ENCODE measurements around the gene ZFYVE21.
A peak's percentile ranks its signal among the peaks of the same experiment; 100 is the strongest.

Gene ZFYVE21
- total RNA-seq: 4.8 to 8.5 (median 5.2) reads per million in 3 donors

GRCh38 chr14:103715052-103716000 lies at the start of gene ZFYVE21, which contains the start of gene XRCC3:
ZFYVE21 (plus strand) TSS chr14:103715810; CDS start chr14:103715842, 32 bp downstream.
XRCC3 (minus strand) TSS chr14:103715451; CDS start chr14:103711087, 4,364 bp downstream.
- peak within 1 kb of the TSS; percentile 66 for H3K4me3 ChIP-seq (ENCODE audit: insufficient read depth, low read depth, low read length, poor library complexity, severe bottlenecking)
- H3K27ac ChIP-seq (ENCODE audit: insufficient read depth, low read length, poor library complexity, severe bottlenecking): peak within 1 kb of the TSS; percentile 37
- H3K4me1 ChIP-seq (ENCODE audit: control insufficient read depth, insufficient read depth, low read length, poor library complexity, severe bottlenecking): peaks cover 9% of the 10 kb centered on the region
- H3K36me3 ChIP-seq (ENCODE audit: control insufficient read depth, insufficient read depth, low read length): no peaks in the 10 kb centered on the region
- H3K27me3 ChIP-seq (replicated peaks; ENCODE audit: control insufficient read depth, insufficient read depth, low read length, poor library complexity, severe bottlenecking): no peaks in the 10 kb centered on the region
- H3K9me3 ChIP-seq (ENCODE audit: control insufficient read depth, low read length): no peaks in the 10 kb centered on the region
- DNase-seq: peak; percentile 99

GRCh38 chr14:103667671-103668070 lies 47.9 kb upstream of the ZFYVE21 start:
- Histone ChIP-seq H3K27ac (ENCODE audit: insufficient read depth, low read length, poor library complexity, severe bottlenecking) (no peak overlapping the region), H3K27me3 (replicated peaks; ENCODE audit: control insufficient read depth, insufficient read depth, low read length, poor library complexity, severe bottlenecking) (no peaks in the 10 kb centered on the region), H3K9me3 (ENCODE audit: control insufficient read depth, low read length) (no peaks in the 10 kb centered on the region), H3K36me3 (ENCODE audit: control insufficient read depth, insufficient read depth, low read length) (peaks cover 62% of the 10 kb centered on the region), H3K4me1 (ENCODE audit: control insufficient read depth, insufficient read depth, low read length, poor library complexity, severe bottlenecking) (no peaks in the 10 kb centered on the region), H3K4me3 (ENCODE audit: insufficient read depth, low read depth, low read length, poor library complexity, severe bottlenecking) (no peak overlapping the region)
- DNase-seq: no peak

- no peaks in the 10 kb centered on the region for H3K27me3 ChIP-seq (replicated peaks; ENCODE audit: control insufficient read depth, insufficient read depth, low read length, poor library complexity, severe bottlenecking)
- no peak overlapping the region for H3K4me3 ChIP-seq (ENCODE audit: insufficient read depth, low read depth, low read length, poor library complexity, severe bottlenecking)
- H3K9me3 ChIP-seq (ENCODE audit: control insufficient read depth, low read length): no peaks in the 10 kb centered on the region
- H3K27ac ChIP-seq (ENCODE audit: insufficient read depth, low read length, poor library complexity, severe bottlenecking): no peak overlapping the region
- no peaks in the 10 kb centered on the region for H3K4me1 ChIP-seq (ENCODE audit: control insufficient read depth, insufficient read depth, low read length, poor library complexity, severe bottlenecking)
- H3K36me3 ChIP-seq (ENCODE audit: control insufficient read depth, insufficient read depth, low read length): peaks cover 65% of the 10 kb centered on the region
- no peak for DNase-seq
These were observed 47.5 kb upstream of the ZFYVE21 start for GRCh38 chr14:103668117-103668516.

GRCh38 chr14:103669370-103669769 lies 46.2 kb upstream of the ZFYVE21 start:
- Histone ChIP-seq H3K9me3 (ENCODE audit: control insufficient read depth, low read length) (no peaks in the 10 kb centered on the region), H3K4me1 (ENCODE audit: control insufficient read depth, insufficient read depth, low read length, poor library complexity, severe bottlenecking) (no peaks in the 10 kb centered on the region), H3K27me3 (replicated peaks; ENCODE audit: control insufficient read depth, insufficient read depth, low read length, poor library complexity, severe bottlenecking) (no peaks in the 10 kb centered on the region), H3K27ac (ENCODE audit: insufficient read depth, low read length, poor library complexity, severe bottlenecking) (no peak overlapping the region), H3K4me3 (ENCODE audit: insufficient read depth, low read depth, low read length, poor library complexity, severe bottlenecking) (no peak overlapping the region), H3K36me3 (ENCODE audit: control insufficient read depth, insufficient read depth, low read length) (peaks cover 70% of the 10 kb centered on the region)
- DNase-seq: no peak

DNA sequence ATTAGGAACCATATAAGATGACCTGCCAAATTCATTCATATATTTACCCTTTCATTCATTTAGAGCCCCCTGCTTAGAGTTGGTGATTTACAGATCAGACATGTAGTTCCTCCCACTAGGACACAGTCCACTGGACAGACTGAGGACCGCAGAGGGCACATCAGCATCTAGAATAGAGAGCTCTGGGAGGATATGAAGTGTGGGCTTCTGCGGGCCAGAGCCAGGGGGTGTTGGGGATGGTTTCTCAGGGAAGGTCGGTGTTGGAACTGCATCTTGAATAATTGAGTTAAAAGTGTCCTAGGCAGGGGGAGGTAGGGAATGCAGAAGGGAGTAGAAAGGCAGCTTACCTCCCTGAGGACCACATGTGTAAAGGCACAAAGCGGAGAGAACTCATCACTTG lies 43.7 kb upstream of the ZFYVE21 start:
- peaks cover 84% of the 10 kb centered on the region for H3K36me3 ChIP-seq (ENCODE audit: control insufficient read depth, insufficient read depth, low read length)
- H3K4me3 ChIP-seq (ENCODE audit: insufficient read depth, low read depth, low read length, poor library complexity, severe bottlenecking): no peak overlapping the region
- DNase-seq: no peak
- H3K27ac ChIP-seq (ENCODE audit: insufficient read depth, low read length, poor library complexity, severe bottlenecking): no peak overlapping the region
- H3K27me3 ChIP-seq (replicated peaks; ENCODE audit: control insufficient read depth, insufficient read depth, low read length, poor library complexity, severe bottlenecking): no peaks in the 10 kb centered on the region
- no peaks in the 10 kb centered on the region for H3K9me3 ChIP-seq (ENCODE audit: control insufficient read depth, low read length)
- H3K4me1 ChIP-seq (ENCODE audit: control insufficient read depth, insufficient read depth, low read length, poor library complexity, severe bottlenecking): no peaks in the 10 kb centered on the region

DNA sequence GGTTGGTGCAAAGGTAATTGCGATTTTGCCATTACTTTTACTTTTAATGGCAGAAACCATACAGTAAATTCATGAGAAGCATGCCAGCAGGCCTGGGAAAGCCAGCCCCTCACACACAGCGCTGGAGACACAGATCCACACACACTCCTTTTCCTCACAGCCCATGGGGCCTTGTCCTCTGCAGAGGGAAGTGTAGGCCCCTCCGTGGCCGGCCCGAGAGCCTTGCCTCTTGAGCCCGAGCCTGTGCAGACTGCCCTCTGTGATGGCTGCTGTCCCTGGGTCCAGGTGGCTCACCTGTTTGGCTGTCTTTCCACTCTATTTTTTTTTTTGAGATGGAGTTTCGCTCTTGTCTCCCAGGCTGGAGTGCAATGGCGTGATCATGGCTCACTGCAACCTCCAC lies 39.7 kb upstream of the ZFYVE21 start:
- Histone ChIP-seq H3K9me3 (ENCODE audit: control insufficient read depth, low read length) (no peaks in the 10 kb centered on the region), H3K4me3 (ENCODE audit: insufficient read depth, low read depth, low read length, poor library complexity, severe bottlenecking) (no peak overlapping the region), H3K36me3 (ENCODE audit: control insufficient read depth, insufficient read depth, low read length) (peaks cover 94% of the 10 kb centered on the region), H3K27me3 (replicated peaks; ENCODE audit: control insufficient read depth, insufficient read depth, low read length, poor library complexity, severe bottlenecking) (no peaks in the 10 kb centered on the region), H3K4me1 (ENCODE audit: control insufficient read depth, insufficient read depth, low read length, poor library complexity, severe bottlenecking) (no peaks in the 10 kb centered on the region), H3K27ac (ENCODE audit: insufficient read depth, low read length, poor library complexity, severe bottlenecking) (no peak overlapping the region)
- DNase-seq: no peak

- Histone ChIP-seq H3K4me1 (ENCODE audit: control insufficient read depth, insufficient read depth, low read length, poor library complexity, severe bottlenecking) (no peaks in the 10 kb centered on the region), H3K36me3 (ENCODE audit: control insufficient read depth, insufficient read depth, low read length) (peaks cover 90% of the 10 kb centered on the region), H3K27ac (ENCODE audit: insufficient read depth, low read length, poor library complexity, severe bottlenecking) (no peak overlapping the region), H3K9me3 (ENCODE audit: control insufficient read depth, low read length) (no peaks in the 10 kb centered on the region), H3K4me3 (ENCODE audit: insufficient read depth, low read depth, low read length, poor library complexity, severe bottlenecking) (no peak overlapping the region), H3K27me3 (replicated peaks; ENCODE audit: control insufficient read depth, insufficient read depth, low read length, poor library complexity, severe bottlenecking) (no peaks in the 10 kb centered on the region)
- DNase-seq: no peak
These were observed 38.5 kb upstream of the ZFYVE21 start for GRCh38 chr14:103676881-103677675.

- no peaks in the 10 kb centered on the region for H3K4me1 ChIP-seq (ENCODE audit: control insufficient read depth, insufficient read depth, low read length, poor library complexity, severe bottlenecking)
- no peaks in the 10 kb centered on the region for H3K27me3 ChIP-seq (replicated peaks; ENCODE audit: control insufficient read depth, insufficient read depth, low read length, poor library complexity, severe bottlenecking)
- DNase-seq: no peak
- H3K36me3 ChIP-seq (ENCODE audit: control insufficient read depth, insufficient read depth, low read length): peaks cover 82% of the 10 kb centered on the region
- no peak overlapping the region for H3K27ac ChIP-seq (ENCODE audit: insufficient read depth, low read length, poor library complexity, severe bottlenecking)
- no peak overlapping the region for H3K4me3 ChIP-seq (ENCODE audit: insufficient read depth, low read depth, low read length, poor library complexity, severe bottlenecking)
- no peaks in the 10 kb centered on the region for H3K9me3 ChIP-seq (ENCODE audit: control insufficient read depth, low read length)
These were observed 36.3 kb upstream of the ZFYVE21 start for GRCh38 chr14:103679351-103679750.

DNA sequence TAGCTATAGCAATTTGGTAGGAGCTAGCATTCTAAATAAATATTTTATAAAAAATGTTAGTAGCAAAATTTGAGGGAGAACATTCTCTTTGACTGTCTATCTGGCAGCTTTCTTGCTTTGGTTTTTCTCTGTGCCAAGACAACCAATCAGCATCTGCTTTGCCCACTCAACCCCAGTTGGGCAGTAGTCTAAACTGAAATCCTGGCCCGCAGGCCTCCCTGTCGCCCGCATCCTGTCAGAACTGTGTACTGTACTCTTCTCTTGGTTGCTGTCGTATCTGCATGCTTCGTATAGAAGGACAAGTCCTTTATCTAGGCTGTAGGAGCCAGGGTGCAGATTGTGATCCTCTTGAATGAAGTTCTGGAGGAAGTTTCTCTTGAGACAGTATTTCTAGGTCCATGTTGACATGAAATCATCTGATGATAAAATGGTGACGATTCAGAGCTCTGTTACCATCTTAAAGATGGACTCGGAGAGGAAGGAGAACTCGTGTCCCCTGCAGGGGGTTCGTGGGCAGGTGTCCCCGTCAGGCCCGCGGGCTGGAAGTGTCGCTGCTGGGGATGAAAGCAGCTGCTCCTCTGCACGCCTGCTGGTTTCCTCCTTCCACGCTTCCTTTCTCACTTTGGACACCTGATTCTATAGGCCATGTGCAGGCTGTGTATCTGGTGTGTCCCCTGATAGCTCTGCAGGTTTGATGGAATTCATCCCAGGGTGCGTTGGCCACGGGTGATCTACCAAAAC lies 34.9 kb upstream of the ZFYVE21 start:
- no peak for DNase-seq
- peaks cover 84% of the 10 kb centered on the region for H3K36me3 ChIP-seq (ENCODE audit: control insufficient read depth, insufficient read depth, low read length)
- no peak overlapping the region for H3K27ac ChIP-seq (ENCODE audit: insufficient read depth, low read length, poor library complexity, severe bottlenecking)
- H3K4me1 ChIP-seq (ENCODE audit: control insufficient read depth, insufficient read depth, low read length, poor library complexity, severe bottlenecking): no peaks in the 10 kb centered on the region
- no peaks in the 10 kb centered on the region for H3K9me3 ChIP-seq (ENCODE audit: control insufficient read depth, low read length)
- no peak overlapping the region for H3K4me3 ChIP-seq (ENCODE audit: insufficient read depth, low read depth, low read length, poor library complexity, severe bottlenecking)
- no peaks in the 10 kb centered on the region for H3K27me3 ChIP-seq (replicated peaks; ENCODE audit: control insufficient read depth, insufficient read depth, low read length, poor library complexity, severe bottlenecking)

All from effector memory CD4-positive, alpha-beta T cell (primary cell).